Kidney (tissue), 14 donors: ENCODE measurements around the gene TRIM33. TPM values are rescaled to one million over a fixed set of nuclear protein-coding genes. Genes with fewer than 3 reads are reported as not detected.

Experiments
- DNase-seq, 5 donors: peaks; one replicate each; pipeline ENCODE4 v3.0.0-alpha.2; 2013 to 2020
- FAIRE-seq: peaks from 2 replicates; lab custom pipeline; 2012; peaks lifted over from hg19 to GRCh38; lab: Jason Lieb, UNC
- H3K27ac ChIP-seq, 2 donors: one replicate each; pipeline ENCODE4 v1.7.0; 2013; ENCODE audit warnings: low read depth in 2 of 2, low read length in 2 of 2, inconsistent platforms in 1 of 2
- H3K27me3 ChIP-seq: one replicate; pipeline ENCODE4 v1.7.1; 2013; ENCODE audit warnings: low read length, inconsistent platforms; ENCODE audit not compliant: control insufficient read depth, insufficient read depth
- H3K36me3 ChIP-seq, 3 donors: one replicate each; pipeline versions ENCODE4 v1.7.0 to v1.7.1; 2013; ENCODE audit warnings: low read length in 3 of 3, control low read depth in 1 of 3, inconsistent platforms in 1 of 3; ENCODE audit not compliant: insufficient read depth in 3 of 3, control insufficient read depth in 2 of 3
- H3K4me1 ChIP-seq, 3 donors: one replicate each; pipeline versions ENCODE4 v1.7.0 to v1.7.1; 2013; ENCODE audit warnings: low read length in 3 of 3, inconsistent platforms in 1 of 3, low read depth in 1 of 3; ENCODE audit not compliant: control insufficient read depth in 2 of 3, insufficient read depth in 2 of 3
- H3K4me3 ChIP-seq, 3 donors: one replicate each; pipeline versions ENCODE4 v1.7.0 to v1.8.1; 2013; ENCODE audit warnings: low read length in 3 of 3, control low read depth in 1 of 3, inconsistent platforms in 1 of 3
- H3K9ac ChIP-seq, 3 donors: one replicate each; pipeline versions ENCODE4 v1.7.0 to v1.7.1; 2013; ENCODE audit warnings: low read length in 3 of 3, control low read depth in 1 of 3, inconsistent platforms in 1 of 3
- H3K9me3 ChIP-seq, 3 donors: one replicate each; pipeline versions ENCODE4 v1.7.0 to v1.7.1; 2013; ENCODE audit warnings: low read length in 3 of 3, control low read depth in 1 of 3, inconsistent platforms in 1 of 3; ENCODE audit not compliant: control insufficient read depth in 2 of 3, insufficient read depth in 1 of 3
- intact Hi-C: fragments of 100-400 bp; cut with DNase I; formaldehyde crosslinking; loops from one replicate; pipeline ENCODE4 v1.11.1; 2022
- polyA plus RNA-seq: library from polyadenylated mRNA; stranded (reverse); fragments of 350-450 nt; fragmentation: Illumina TruSeq; extraction: RNeasy Lipid Tissue Mini Kit (QIAGEN cat#74804); gene quantifications from one replicate; pipeline ENCODE4 v1.2.3, GENCODE V29; 2014; ENCODE audit warnings: low read depth, low replicate concordance; ENCODE audit not compliant: insufficient read depth
- total RNA-seq: library from RNA; stranded (reverse); fragmentation: NEBNext Ultra II Directional; extraction: Animal tissue kit (Norgen Biotek cat#: 25700); gene quantifications from one replicate; pipeline ENCODE4 v1.2.1, GENCODE V29; 2021
- TF ChIP-seq, protein P1 (sequence below): IDR thresholded peaks from 3 replicates; pipeline ENCODE4 v1.5.1; 2012; ENCODE audit warnings: mild to moderate bottlenecking, moderate library complexity, borderline replicate concordance; ENCODE audit not compliant: insufficient read depth; ENCODE audit errors: extremely low read depth
- donor health status: control.
- donor health status: control.
- donor health status: control.
- donor health status: control.
- donor health status: control.
- donor health status: DM: yes; HTN: yes; CAD: no.
- donor health status: Normal renal cell carcinoma (clear cell type).

The TRIM33 gene
- total and polyA plus RNA-seq, 2 donors from 2014 or later, result 13.3 to 36.2 TPM

DNA sequence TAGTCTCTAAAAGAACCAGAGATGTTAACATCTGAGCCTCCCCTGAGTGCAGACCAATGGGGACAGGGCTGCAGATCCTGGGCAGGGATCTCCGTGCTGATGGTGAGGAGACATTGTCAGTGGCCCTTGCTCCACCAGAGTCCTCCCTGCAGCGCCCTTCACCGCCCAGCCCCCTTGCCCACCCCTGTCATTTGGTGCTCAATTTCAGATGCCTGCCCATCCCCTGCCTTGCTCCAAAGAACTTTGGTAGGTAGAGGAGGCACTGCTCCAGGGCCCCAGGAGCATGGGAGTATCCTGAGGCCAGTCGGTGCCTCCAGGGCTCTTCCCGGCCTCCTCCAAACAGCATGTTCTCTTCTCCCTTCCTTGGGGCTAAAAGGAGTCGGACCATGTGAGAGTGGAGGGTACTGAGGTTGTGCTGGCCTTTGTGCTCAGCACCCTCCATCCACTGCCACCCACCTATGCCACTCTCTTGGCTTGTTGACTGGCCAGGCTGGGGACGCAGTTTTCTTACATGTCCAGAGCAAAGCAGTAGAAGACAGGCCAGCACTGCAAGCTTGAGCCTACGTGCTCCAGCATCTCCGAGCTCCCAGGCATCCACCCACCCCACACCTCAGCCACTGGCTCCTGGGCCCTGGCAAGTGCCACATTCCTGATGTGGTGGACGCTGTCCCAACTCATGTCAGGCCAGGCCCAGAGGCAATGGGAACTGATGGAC is 160.1 kb downstream of the TRIM33 start:
- Histone ChIP-seq H3K4me3 (no peak overlapping the region), H3K36me3 (no peaks in the 10 kb centered on the region), H3K4me1 (peaks cover 0 to 3% (median 2%) of the 10 kb centered on the region in 3 donors), H3K27me3 (no peaks in the 10 kb centered on the region), H3K27ac (no peak overlapping the region), H3K9me3 (no peaks in the 10 kb centered on the region), H3K9ac (no peak overlapping the region)
- DNase-seq (no peak), FAIRE-seq (no peak)
- TF ChIP-seq, protein P1, sequence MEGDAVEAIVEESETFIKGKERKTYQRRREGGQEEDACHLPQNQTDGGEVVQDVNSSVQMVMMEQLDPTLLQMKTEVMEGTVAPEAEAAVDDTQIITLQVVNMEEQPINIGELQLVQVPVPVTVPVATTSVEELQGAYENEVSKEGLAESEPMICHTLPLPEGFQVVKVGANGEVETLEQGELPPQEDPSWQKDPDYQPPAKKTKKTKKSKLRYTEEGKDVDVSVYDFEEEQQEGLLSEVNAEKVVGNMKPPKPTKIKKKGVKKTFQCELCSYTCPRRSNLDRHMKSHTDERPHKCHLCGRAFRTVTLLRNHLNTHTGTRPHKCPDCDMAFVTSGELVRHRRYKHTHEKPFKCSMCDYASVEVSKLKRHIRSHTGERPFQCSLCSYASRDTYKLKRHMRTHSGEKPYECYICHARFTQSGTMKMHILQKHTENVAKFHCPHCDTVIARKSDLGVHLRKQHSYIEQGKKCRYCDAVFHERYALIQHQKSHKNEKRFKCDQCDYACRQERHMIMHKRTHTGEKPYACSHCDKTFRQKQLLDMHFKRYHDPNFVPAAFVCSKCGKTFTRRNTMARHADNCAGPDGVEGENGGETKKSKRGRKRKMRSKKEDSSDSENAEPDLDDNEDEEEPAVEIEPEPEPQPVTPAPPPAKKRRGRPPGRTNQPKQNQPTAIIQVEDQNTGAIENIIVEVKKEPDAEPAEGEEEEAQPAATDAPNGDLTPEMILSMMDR, result no peak
- intact Hi-C loops, result no loop called here

DNA sequence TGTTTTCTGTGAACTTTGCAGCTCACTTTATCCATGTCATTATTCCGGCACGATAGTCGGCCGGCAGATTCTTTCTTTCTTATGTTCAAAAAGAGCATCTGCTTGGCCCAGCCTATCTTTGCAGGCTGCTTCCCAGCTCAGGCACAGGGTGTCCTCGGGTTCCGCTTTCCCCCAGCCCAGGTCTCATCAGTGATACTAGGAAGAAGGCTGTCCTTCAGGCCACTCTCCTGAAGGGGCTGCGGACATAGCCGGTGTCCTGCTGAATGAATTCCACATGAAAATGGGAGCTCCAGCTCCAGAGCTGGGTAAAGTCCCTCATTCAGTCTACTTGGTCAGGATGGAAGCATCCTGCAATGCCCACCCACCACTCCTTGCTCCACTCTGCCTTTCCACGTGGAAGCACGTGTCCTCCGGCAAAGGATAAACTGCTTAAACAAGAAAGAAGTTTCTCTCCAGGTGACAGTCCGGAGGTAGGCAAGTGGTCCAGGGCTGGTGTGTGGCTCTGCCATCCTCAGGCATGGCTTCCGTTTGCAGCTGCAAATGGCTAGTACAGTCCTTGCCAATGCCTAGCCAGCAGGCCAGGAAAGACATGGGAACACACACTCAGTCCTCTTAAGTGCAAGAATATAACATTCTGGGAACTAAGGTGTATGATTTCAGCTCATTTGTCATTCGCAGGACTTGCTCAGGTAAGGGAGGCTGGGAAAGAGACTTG is 161.0 kb downstream of the TRIM33 start:
- Histone ChIP-seq H3K4me1 (peaks cover 0 to 7% (median 5%) of the 10 kb centered on the region in 3 donors), H3K27ac (no peak overlapping the region), H3K4me3 (no peak overlapping the region), H3K36me3 (no peaks in the 10 kb centered on the region), H3K9me3 (no peaks in the 10 kb centered on the region), H3K27me3 (no peaks in the 10 kb centered on the region), H3K9ac (no peak overlapping the region)
- DNase-seq (no peak), FAIRE-seq (no peak)
- TF ChIP-seq, protein P1, result no peak
- intact Hi-C loops, result no loop called here

DNA sequence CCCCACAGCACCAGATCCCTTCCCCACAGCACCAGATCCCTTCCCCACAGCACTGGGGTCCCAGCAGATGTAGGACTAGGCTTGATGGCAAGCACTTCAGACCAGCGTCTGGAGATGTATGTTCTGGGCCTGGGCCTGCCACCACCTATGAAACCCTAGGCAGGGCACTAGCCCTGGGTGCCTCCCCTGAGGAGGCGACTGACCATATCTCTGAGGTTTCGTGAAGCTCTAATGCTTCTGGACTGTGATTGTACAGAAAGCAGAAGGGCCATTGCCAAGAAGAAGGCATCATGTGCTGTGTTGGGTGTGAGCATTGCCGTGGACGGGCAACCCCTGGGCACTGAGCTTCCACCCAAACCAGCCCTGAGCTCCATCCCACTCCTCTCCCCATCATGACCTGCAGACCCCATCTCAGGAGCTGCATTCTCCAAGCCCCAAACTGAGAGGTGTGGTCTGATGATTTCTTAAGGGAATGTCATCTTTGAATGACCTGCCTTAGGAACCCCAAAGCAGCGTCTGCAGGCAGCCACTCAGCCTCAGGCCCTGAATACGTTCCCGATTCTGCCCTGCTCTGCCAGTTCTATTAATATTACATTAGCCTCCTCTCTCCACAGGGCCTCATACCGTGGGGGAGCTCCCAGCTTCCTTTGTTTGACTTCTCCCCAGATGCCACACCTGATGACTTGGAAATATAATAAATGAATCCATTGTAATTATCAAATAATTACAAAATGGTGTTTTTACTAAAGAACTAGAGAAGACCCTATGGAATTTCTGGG is 163.4 kb downstream of the TRIM33 start:
- intact Hi-C loops, result no loop called here
- Histone ChIP-seq H3K4me1 (peaks cover 0 to 7% (median 5%) of the 10 kb centered on the region in 3 donors), H3K27me3 (no peaks in the 10 kb centered on the region), H3K4me3 (no peak overlapping the region), H3K9me3 (no peaks in the 10 kb centered on the region), H3K9ac (no peak overlapping the region), H3K36me3 (no peaks in the 10 kb centered on the region), H3K27ac (no peak overlapping the region)
- DNase-seq, result no peak
- TF ChIP-seq, protein P1, result no peak
- no peak for FAIRE-seq
